Liver (tissue), 9 donors: ENCODE results near the gene EPHB6. TPM values are rescaled to one million over a fixed set of nuclear protein-coding genes. Genes with fewer than 3 reads are reported as not detected.

Experiments used
- DNase-seq: peaks from one replicate; pipeline ENCODE4 v3.0.0-alpha.2; 2017; ENCODE audit warnings: low spot score
- H3K27ac ChIP-seq, 2 donors: one replicate each; pipeline ENCODE4 v1.7.0; 2013; ENCODE audit warnings: inconsistent platforms in 2 of 2, low read length in 2 of 2, control low read depth in 1 of 2, low read depth in 1 of 2, mild to moderate bottlenecking in 1 of 2
- H3K27me3 ChIP-seq, 4 donors: one replicate each; pipeline versions ENCODE4 v1.6.1 to v1.7.0; 2013; ENCODE audit warnings: low read length in 3 of 4, inconsistent platforms in 1 of 4, mild to moderate bottlenecking in 1 of 4, moderate library complexity in 1 of 4; ENCODE audit not compliant: control insufficient read depth in 4 of 4, insufficient read depth in 4 of 4
- H3K36me3 ChIP-seq, 4 donors: one replicate each; pipeline versions ENCODE4 v1.6.1 to v1.7.0; 2013; ENCODE audit warnings: low read length in 3 of 4, mild to moderate bottlenecking in 3 of 4, low read depth in 1 of 4, moderate library complexity in 1 of 4; ENCODE audit not compliant: control insufficient read depth in 4 of 4, insufficient read depth in 3 of 4
- H3K4me1 ChIP-seq, 4 donors: one replicate each; pipeline versions ENCODE4 v1.6.1 to v1.7.0; 2013; ENCODE audit warnings: low read length in 3 of 4, mild to moderate bottlenecking in 3 of 4, moderate library complexity in 1 of 4; ENCODE audit not compliant: control insufficient read depth in 4 of 4, insufficient read depth in 4 of 4
- H3K4me3 ChIP-seq, 3 donors: one replicate each; pipeline versions ENCODE4 v1.6.1 to v1.7.0; 2013; ENCODE audit warnings: low read length in 3 of 3, control low read depth in 1 of 3, low read depth in 1 of 3, mild to moderate bottlenecking in 1 of 3
- H3K9ac ChIP-seq, 2 donors: one replicate each; pipeline ENCODE4 v1.7.0; 2013; ENCODE audit warnings: low read length in 2 of 2, mild to moderate bottlenecking in 2 of 2, moderate library complexity in 2 of 2, control low read depth in 1 of 2, low read depth in 1 of 2
- H3K9me3 ChIP-seq, 4 donors: one replicate each; pipeline versions ENCODE4 v1.6.1 to v1.7.0; 2013; ENCODE audit warnings: low read length in 3 of 4; ENCODE audit not compliant: control insufficient read depth in 4 of 4
- CTCF ChIP-seq: fragments of 150-350 bp; IDR thresholded peaks from 2 replicates; pipeline ENCODE4 v1.5.1; 2017; ENCODE audit warnings: improper control_type of control experiment, low read depth, low read length; ENCODE audit not compliant: missing input control
- EGR1 ChIP-seq, 2 donors: IDR thresholded peaks; 2 replicates each; pipeline ENCODE4 v1.6.1; 2016 to 2018; ENCODE audit warnings: antibody characterized with exemption in 2 of 2, low read depth in 2 of 2
- FOXA1 ChIP-seq: IDR thresholded peaks from 2 replicates; pipeline ENCODE4 v1.6.1; 2016; ENCODE audit warnings: antibody characterized with exemption
- FOXA2 ChIP-seq: IDR thresholded peaks from 2 replicates; pipeline ENCODE4 v1.6.1; 2016; ENCODE audit warnings: antibody characterized with exemption
- GABPA ChIP-seq, 2 donors: IDR thresholded peaks in 1 of 2; conservative IDR thresholded peaks in 1 of 2; 2 replicates each; pipeline ENCODE4 v1.6.1; 2016; ENCODE audit warnings: antibody characterized with exemption in 2 of 2, mild to moderate bottlenecking in 1 of 2, moderate library complexity in 1 of 2
- HNF4A ChIP-seq, 2 donors: conservative IDR thresholded peaks; 2 replicates each; pipeline ENCODE4 v1.6.1; 2016; ENCODE audit warnings: antibody characterized with exemption in 2 of 2, mild to moderate bottlenecking in 2 of 2
- HNF4G ChIP-seq: IDR thresholded peaks from 2 replicates; pipeline ENCODE4 v1.6.1; 2016; ENCODE audit warnings: antibody characterized with exemption
- JUND ChIP-seq, 2 donors: IDR thresholded peaks; 2 replicates each; pipeline ENCODE4 v1.6.1; 2016; ENCODE audit warnings: antibody characterized with exemption in 2 of 2
- MAX ChIP-seq: IDR thresholded peaks from 2 replicates; pipeline ENCODE4 v1.6.1; 2016; ENCODE audit warnings: antibody characterized with exemption
- NR2F2 ChIP-seq: IDR thresholded peaks from 2 replicates; pipeline ENCODE4 v1.6.1; 2016; ENCODE audit warnings: antibody characterized with exemption
- RAD21 ChIP-seq, 2 donors: IDR thresholded peaks; 2 replicates each; pipeline ENCODE4 v1.6.1; 2016; ENCODE audit warnings: antibody characterized with exemption in 2 of 2, mild to moderate bottlenecking in 2 of 2
- REST ChIP-seq: IDR thresholded peaks from 2 replicates; pipeline ENCODE4 v1.6.1; 2016; ENCODE audit warnings: antibody characterized with exemption, mild to moderate bottlenecking
- RXRA ChIP-seq, 2 donors: IDR thresholded peaks; 2 replicates each; pipeline ENCODE4 v1.6.1; 2017 to 2018; ENCODE audit warnings: antibody characterized with exemption in 2 of 2, mild to moderate bottlenecking in 1 of 2
- SP1 ChIP-seq: IDR thresholded peaks from 2 replicates; pipeline ENCODE4 v1.6.1; 2018; ENCODE audit warnings: antibody characterized with exemption, mild to moderate bottlenecking
- TAF1 ChIP-seq: conservative IDR thresholded peaks from 2 replicates; pipeline ENCODE4 v1.6.1; 2016; ENCODE audit warnings: antibody characterized with exemption, mild to moderate bottlenecking
- YY1 ChIP-seq: IDR thresholded peaks from 2 replicates; pipeline ENCODE4 v1.6.1; 2016; ENCODE audit warnings: antibody characterized with exemption, mild to moderate bottlenecking
- ZBTB33 ChIP-seq: IDR thresholded peaks from 2 replicates; pipeline ENCODE4 v1.6.1; 2016; ENCODE audit warnings: antibody characterized with exemption
- WGBS: extraction: QIAGEN DNeasy Blood & Tissue Kit; methylation state at CpG from one replicate; pipeline ENCODE4 v1.1.7; 2013; 5-methylcytosine and 5-hydroxymethylcytosine counted together
- polyA plus RNA-seq, 2 donors: library from polyadenylated mRNA; stranded (reverse) in 1 of 2; unstranded in 1 of 2; fragments of 200-250 nt in 1 of 2; fragments of >200 nt in 1 of 2; fragmentation: Nextera tagmentation in 1 of 2; extraction: Ambion mirVana in 1 of 2; gene quantifications; one replicate each; pipeline versions ENCODE4 v1.2.1 to v1.2.3, GENCODE V29; 2013 to 2015
- total RNA-seq, 2 donors: library from RNA; depleted of rRNA; stranded (reverse); fragments of >200 nt; gene quantifications; one replicate each; pipeline ENCODE4 v1.2.3, GENCODE V29; 2014
- TF ChIP-seq, protein P1 (sequence below): IDR thresholded peaks from 2 replicates; pipeline ENCODE4 v1.6.1; 2016; ENCODE audit warnings: antibody characterized with exemption
- donor health status: healthy.
- donor health status: healthy.
- donor health status: healthy.
- donor health status: healthy.
- donor health status: healthy.

Gene EPHB6
- total and polyA plus RNA-seq, 4 donors: 1.2 to 4.3 (median 2.0) TPM

GRCh38 chr7:142875456-142875855, 20.6 kb downstream of the EPHB6 start:
- Histone ChIP-seq H3K4me3 (no peak overlapping the region), H3K36me3 (no peaks in the 10 kb centered on the region), H3K27me3 (peaks cover 0 to 3% (median 0%) of the 10 kb centered on the region in 4 donors), H3K4me1 (no peaks in the 10 kb centered on the region), H3K9me3 (no peaks in the 10 kb centered on the region), H3K27ac (no peak overlapping the region), H3K9ac (no peak overlapping the region)
- no peak for TF ChIP-seq FOXA2
- no peak for TF ChIP-seq FOXA1
- no peak for TF ChIP-seq TAF1
- no peak for TF ChIP-seq SP1
- TF ChIP-seq HNF4G: no peak
- TF ChIP-seq CTCF: no peak
- TF ChIP-seq JUND (IDR thresholded peaks at IDR 0.05): no peak
- TF ChIP-seq HNF4A (conservative IDR thresholded peaks at IDR 0.05): no peak
- TF ChIP-seq ZBTB33: no peak
- TF ChIP-seq MAX: no peak
- no peak for TF ChIP-seq REST
- TF ChIP-seq GABPA (IDR thresholded peaks at IDR 0.05 in 1 of 2, conservative IDR thresholded peaks at IDR 0.05 in 1 of 2): no peak
- no peak for TF ChIP-seq RXRA (IDR thresholded peaks at IDR 0.05)
- TF ChIP-seq RAD21 (IDR thresholded peaks at IDR 0.05): no peak
- DNase-seq: no peak
- 90% methylated on average over 14 of the region's 14 CpGs for WGBS

- no peak for TF ChIP-seq NR2F2
- TF ChIP-seq REST: no peak
- TF ChIP-seq TAF1: no peak
- no peak for TF ChIP-seq SP1
- no peak for TF ChIP-seq EGR1 (IDR thresholded peaks at IDR 0.05; ENCODE audit: low read depth in 2 of 2)
- TF ChIP-seq GABPA (IDR thresholded peaks at IDR 0.05 in 1 of 2, conservative IDR thresholded peaks at IDR 0.05 in 1 of 2): no peak
- no peak for TF ChIP-seq HNF4G
- TF ChIP-seq FOXA2: no peak
- TF ChIP-seq, protein P1, sequence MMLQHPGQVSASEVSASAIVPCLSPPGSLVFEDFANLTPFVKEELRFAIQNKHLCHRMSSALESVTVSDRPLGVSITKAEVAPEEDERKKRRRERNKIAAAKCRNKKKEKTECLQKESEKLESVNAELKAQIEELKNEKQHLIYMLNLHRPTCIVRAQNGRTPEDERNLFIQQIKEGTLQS: no peak
- TF ChIP-seq RXRA (IDR thresholded peaks at IDR 0.05): no peak
- TF ChIP-seq RAD21 (IDR thresholded peaks at IDR 0.05): no peak
- TF ChIP-seq MAX: no peak
- no peak for TF ChIP-seq YY1
- no peaks in the 10 kb centered on the region for H3K9me3 ChIP-seq
- no peak overlapping the region for H3K27ac ChIP-seq
- no peak overlapping the region for H3K9ac ChIP-seq
- H3K27me3 ChIP-seq: peaks cover 0 to 3% (median 0%) of the 10 kb centered on the region in 4 donors
- 79% methylated on average over 9 of the region's 9 CpGs for WGBS
- no peak overlapping the region for H3K4me3 ChIP-seq
- no peak for DNase-seq
- no peaks in the 10 kb centered on the region for H3K36me3 ChIP-seq
- H3K4me1 ChIP-seq: no peaks in the 10 kb centered on the region
Measured at GRCh38 chr7:142876236-142876960, 21.5 kb downstream of the EPHB6 start.
